Astrocyte of the spinal cord (primary cell): ENCODE data around the gene GRAMD1C.
"Not testable (repeated sequence)": the region's sequence is repeated elsewhere in the genome, so short reads cannot be mapped to it uniquely, and the experiment has no call there.

Source experiments
- DNase-seq: peaks from one replicate; pipeline ENCODE4 v3.0.0; 2011; ENCODE audit warnings: low read depth, low spot score
- H3K4me3 ChIP-seq: 2 replicates; pipeline ENCODE4 v1.5.1; 2011; ENCODE audit warnings: low read depth, mild to moderate bottlenecking, low read length, moderate library complexity
- in situ Hi-C: cut with HindIII; loops from 2 replicates; pipeline ENCODE4 v1.10.0; 2017; ENCODE audit warnings: low sequenced_read_pairs
- TF ChIP-seq, protein P1 (sequence below): IDR thresholded peaks from 2 replicates; pipeline ENCODE4 v1.5.1; 2012; ENCODE audit warnings: low read depth, mild to moderate bottlenecking, low read length, inconsistent platforms

The GRAMD1C gene

DNA sequence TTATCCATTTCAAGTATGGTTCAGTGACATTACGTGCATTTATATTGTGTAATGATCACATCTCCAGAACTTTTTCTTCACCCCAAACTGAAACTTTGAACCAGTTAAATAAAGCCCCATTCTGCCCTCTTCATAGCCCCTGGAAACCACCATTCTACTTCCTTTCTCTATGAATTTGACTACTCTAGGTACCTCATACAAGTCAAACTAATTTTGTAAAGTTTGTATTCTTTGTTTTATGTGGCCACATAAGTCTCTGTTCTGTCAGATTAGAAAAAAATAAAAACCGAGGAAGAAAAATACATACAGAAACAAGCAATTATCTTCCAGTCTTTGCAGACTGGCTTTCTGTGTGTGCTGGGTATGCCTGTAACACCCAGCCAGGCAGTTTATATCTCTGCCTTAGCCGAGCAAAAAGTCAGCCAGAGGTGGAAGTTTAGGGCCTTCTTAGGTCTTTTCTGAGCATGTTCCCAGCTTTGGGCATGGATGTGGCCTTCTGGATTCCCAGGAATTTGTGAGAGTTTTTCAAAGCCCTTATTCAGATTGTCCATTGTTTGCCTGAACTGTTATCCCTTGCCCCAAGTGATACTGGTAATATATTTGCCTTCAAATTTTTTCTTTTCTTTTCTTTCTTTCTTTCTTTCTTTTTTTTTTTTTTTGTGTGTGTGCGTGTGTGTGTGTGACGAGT, 6.0 kb upstream of the GRAMD1C start:
- in situ Hi-C loops, result no loop called here
- TF ChIP-seq, protein P1, sequence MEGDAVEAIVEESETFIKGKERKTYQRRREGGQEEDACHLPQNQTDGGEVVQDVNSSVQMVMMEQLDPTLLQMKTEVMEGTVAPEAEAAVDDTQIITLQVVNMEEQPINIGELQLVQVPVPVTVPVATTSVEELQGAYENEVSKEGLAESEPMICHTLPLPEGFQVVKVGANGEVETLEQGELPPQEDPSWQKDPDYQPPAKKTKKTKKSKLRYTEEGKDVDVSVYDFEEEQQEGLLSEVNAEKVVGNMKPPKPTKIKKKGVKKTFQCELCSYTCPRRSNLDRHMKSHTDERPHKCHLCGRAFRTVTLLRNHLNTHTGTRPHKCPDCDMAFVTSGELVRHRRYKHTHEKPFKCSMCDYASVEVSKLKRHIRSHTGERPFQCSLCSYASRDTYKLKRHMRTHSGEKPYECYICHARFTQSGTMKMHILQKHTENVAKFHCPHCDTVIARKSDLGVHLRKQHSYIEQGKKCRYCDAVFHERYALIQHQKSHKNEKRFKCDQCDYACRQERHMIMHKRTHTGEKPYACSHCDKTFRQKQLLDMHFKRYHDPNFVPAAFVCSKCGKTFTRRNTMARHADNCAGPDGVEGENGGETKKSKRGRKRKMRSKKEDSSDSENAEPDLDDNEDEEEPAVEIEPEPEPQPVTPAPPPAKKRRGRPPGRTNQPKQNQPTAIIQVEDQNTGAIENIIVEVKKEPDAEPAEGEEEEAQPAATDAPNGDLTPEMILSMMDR, result no peak
- peak; percentile 16 for DNase-seq
- no peak overlapping the region for H3K4me3 ChIP-seq

DNA sequence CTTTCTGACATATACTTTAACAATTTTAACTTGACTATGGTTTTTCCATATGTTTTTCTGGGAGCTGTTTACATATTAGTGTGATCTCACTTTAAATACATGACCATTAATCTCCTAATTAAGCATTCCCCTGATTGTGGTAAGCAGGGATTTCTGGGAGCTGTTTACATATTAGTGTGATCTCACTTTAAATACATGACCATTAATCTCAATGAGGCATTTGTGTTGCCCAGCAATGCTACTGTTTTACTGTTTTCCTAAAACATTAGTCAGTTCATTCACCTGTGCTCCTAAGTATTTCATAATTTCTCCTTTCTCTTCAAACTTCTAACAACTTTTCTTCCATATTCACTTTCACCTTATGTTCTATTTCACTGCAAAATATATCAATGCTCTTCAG, 3.6 kb upstream of the GRAMD1C start:
- DNase-seq, result no peak
- in situ Hi-C loops, result no loop called here
- TF ChIP-seq, protein P1, result no peak

DNA sequence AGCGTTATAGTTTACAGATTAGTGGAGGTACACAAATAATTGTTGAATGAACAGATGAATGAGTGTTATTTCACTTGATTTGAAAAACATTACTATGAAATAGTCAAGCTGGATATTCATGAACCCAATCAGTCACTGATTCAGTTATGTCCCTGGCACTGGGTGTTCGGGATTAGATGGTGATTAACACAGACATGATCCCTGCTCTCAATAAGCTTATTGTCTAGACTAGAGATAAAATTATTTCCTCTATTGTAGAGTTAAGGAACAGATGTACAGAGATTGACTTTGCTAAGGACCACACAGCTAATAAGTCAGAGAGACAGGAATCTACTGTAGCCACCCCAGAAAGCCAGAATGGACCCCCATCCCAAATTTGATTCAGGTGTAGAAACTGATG, 963 bp downstream of the GRAMD1C start:
- peak overlapping the region; percentile 78 for H3K4me3 ChIP-seq
- DNase-seq, result no peak
- TF ChIP-seq, protein P1, result no peak
- in situ Hi-C loops, result no loop called here

More for the DNA sequence above, 3.6 kb upstream of the GRAMD1C start:
- H3K4me3 ChIP-seq, result no peak overlapping the region

DNA sequence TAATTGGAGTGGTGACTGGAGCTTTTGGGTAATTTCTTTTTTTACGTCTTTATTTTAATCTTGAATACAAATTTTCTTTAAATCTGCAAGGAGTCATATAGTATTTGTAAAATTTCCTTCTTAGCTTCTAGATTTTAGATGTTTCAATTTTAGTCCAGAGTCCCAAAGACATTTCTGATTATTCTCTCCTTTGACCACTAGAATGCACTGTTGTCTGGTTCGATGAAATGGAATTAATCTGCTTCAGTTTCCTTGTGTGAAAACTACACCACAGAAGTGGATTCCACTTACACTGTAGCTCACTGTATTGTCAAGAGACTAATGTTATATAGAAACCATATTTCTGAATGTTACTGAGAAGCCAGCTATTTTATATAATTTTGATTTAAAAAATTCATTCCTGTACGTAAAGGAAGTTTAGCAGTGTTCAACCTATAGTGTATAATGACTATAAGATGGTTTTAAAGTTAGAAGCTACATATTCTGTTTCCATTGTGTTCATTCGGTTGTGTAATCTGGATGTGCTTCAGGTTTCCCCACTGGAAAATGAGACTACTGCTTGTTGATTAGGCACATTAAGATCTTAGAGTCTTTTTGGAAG, 6.1 kb downstream of the GRAMD1C start:
- TF ChIP-seq, protein P1, result peak; percentile 54
- in situ Hi-C loops, result no loop called here
- DNase-seq, result peak; percentile 51
- no peak overlapping the region for H3K4me3 ChIP-seq

DNA sequence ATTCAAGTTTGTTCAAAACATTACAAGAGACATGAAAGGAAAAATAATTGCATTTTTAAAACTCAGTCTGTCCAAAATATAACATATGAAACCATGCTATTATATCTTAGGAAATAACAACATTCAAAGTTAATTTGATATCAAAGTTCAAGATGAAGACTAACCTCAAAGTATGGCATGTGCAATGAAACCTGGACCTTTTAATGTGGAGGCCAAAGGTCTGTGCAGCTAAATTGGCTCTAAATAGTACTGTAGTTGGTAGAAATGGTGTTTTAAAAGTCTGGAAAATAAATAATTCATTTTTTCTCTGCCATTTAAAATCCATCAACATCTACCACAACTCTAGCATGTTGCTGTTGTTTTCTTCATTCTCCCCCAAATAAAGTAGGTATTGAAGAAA, 8.7 kb downstream of the GRAMD1C start:
- in situ Hi-C loops, result no loop called here
- TF ChIP-seq, protein P1, result no peak
- H3K4me3 ChIP-seq, result no peak overlapping the region
- DNase-seq, result no peak

DNA sequence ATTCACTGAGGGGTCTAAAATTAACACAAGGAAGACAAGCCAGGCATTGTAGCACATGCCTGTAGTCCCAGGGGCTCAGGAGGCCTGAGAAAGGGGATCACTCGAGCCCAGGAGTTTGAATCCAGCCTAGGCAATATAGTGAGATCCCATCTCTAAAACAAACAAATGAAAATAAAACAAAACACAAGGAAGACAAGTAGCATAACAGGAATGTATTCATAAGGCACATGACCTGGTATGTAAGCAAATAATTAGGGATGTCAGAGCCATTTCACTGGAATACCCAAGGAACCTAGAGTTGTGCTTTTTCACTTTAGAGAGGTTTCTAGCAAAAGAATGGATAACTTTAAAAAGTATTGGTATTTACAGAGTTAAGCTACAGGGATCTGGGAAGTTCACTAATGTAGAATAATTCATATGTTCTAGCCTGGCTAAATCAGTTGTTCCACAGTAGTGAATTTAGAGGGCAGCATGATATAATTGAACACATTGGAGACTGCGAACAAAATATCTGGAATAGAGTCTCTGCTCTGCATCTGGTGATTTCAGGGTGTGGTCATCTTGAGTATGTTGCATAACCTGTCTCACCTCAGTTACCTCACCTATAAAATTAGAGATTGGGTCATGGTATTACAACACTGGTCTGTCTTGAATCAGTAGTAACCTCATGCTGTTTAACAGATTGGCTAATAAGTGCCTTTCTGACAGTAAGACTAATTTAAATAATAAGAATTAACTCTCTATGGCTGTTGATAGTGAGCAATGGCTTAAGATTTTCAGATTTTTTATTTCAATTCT, 9.3 kb downstream of the GRAMD1C start:
- H3K4me3 ChIP-seq, result no peak overlapping the region
- DNase-seq, result no peak
- TF ChIP-seq, protein P1, result no peak
- in situ Hi-C loops, result no loop called here

DNA sequence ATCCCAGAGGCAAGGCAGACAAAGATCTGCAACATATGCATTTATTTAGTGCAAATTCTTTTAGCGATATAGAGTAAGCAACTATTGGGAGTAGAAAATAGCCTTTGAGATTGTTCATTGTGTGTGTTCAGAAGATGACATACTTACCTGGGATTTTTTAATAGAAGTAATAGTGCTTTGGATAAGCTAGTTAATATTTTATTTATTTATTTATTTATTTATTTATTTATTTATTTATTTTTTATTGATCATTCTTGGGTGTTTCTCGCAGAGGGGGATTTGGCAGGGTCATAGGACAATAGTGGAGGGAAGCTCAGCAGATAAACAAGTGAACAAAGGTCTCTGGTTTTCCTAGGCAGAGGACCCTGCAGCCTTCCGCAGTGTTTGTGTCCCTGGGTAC, 10.5 kb downstream of the GRAMD1C start:
- in situ Hi-C loops, DNase-seq, H3K4me3 ChIP-seq: not testable (repeated sequence)

DNA sequence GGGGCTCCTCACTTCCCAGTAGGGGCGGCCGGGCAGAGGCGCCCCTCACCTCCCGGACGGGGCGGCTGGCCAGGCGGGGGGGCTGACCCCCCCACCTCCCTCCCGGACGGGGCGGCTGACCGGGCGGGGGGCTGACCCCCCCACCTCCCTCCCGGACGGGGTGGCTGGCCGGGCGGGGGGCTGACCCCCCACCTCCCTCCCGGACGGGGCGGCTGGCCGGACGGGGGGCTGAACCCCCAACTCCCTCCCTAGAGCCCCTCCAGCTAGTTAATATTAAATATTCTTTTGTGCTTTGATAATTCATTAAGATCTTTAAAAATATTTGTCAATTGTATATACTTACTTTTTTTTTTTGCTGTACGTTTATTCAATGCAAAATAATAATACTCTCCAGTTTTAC, 11.3 kb downstream of the GRAMD1C start:
- DNase-seq, H3K4me3 ChIP-seq, in situ Hi-C loops: not testable (repeated sequence)

DNA sequence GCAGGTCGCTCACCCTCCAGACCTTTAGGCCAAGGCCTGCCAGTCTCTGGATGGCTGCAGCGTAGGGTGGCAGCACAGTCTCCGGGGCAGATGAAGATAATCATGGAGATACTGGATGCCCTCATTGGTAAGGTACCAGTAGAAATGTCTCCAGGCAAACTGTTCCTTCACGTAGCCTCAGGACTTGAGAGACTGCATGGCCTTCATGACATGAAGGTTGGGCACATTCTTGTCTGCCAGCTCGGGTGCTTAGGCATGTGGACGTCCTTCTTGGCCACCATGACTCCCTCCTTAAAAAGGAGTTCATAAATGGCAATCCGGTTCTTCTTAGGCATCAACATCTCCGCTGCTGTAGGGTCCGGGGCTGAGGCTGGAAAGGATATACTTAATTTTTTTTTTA, 11.8 kb downstream of the GRAMD1C start:
- in situ Hi-C loops, DNase-seq, H3K4me3 ChIP-seq: not testable (repeated sequence)
